GM21360 (cell line): Measurements from ENCODE around the gene MELTF.
"Not testable (repeated sequence)": the region's sequence is repeated elsewhere in the genome, so short reads cannot be mapped to it uniquely, and the experiment has no call there.

Experiments
- ATAC-seq: cut with Tn5 transposase; IDR thresholded peaks from one replicate; pipeline ENCODE4 v1.9.1; 2021; ENCODE audit warnings: mild to moderate bottlenecking, moderate library complexity; ENCODE audit not compliant: unreplicated experiment

MELTF gene

GRCh38 chr3:197029511-197030167, at the start of gene MELTF:
TSS of gene MELTF (minus strand) at chr3:197029817. CDS start at chr3:197029702, 115 bp downstream.
- peak; percentile 71 for ATAC-seq

- no peak for ATAC-seq
Observed at GRCh38 chr3:197076415-197076814, 46.8 kb upstream of the MELTF start.

- no peak for ATAC-seq
Observed at GRCh38 chr3:197068077-197068476, 38.5 kb upstream of the MELTF start.

- ATAC-seq: no peak
Observed at GRCh38 chr3:197064771-197065170, 35.2 kb upstream of the MELTF start.

- no peak for ATAC-seq
Observed at GRCh38 chr3:197062446-197062845, 32.8 kb upstream of the MELTF start.

- peak; percentile 12 for ATAC-seq
Observed at GRCh38 chr3:197051637-197052036, 22.0 kb upstream of the MELTF start.

GRCh38 chr3:197050511-197050910, 20.9 kb upstream of the MELTF start:
- ATAC-seq: no peak

GRCh38 chr3:197042539-197042938, 12.9 kb upstream of the MELTF start:
- no peak for ATAC-seq

GRCh38 chr3:197041875-197042488, 12.4 kb upstream of the MELTF start:
- no peak for ATAC-seq

GRCh38 chr3:197040658-197041057, 11.0 kb upstream of the MELTF start:
- no peak for ATAC-seq

GRCh38 chr3:197038679-197039462, 9.3 kb upstream of the MELTF start:
- no peak for ATAC-seq

- no peak for ATAC-seq
Observed at GRCh38 chr3:197035577-197035976, 6.0 kb upstream of the MELTF start.

GRCh38 chr3:197034778-197035177, 5.2 kb upstream of the MELTF start:
- not testable (repeated sequence) for ATAC-seq

GRCh38 chr3:197033764-197034163, 4.1 kb upstream of the MELTF start:
- ATAC-seq: not testable (repeated sequence)

- no peak for ATAC-seq
Observed at GRCh38 chr3:197031315-197032285, 2.0 kb upstream of the MELTF start.

GRCh38 chr3:197030379-197031314, 1.0 kb upstream of the MELTF start:
- no peak for ATAC-seq

- ATAC-seq: peak; percentile 25
Observed at GRCh38 chr3:197028728-197029510, 698 bp downstream of the MELTF start.

- ATAC-seq: no peak
Observed at GRCh38 chr3:197027896-197028727, 1.5 kb downstream of the MELTF start.
